ENCODE data around the gene ADAMTS17.
"Not testable (repeated sequence)": the region's sequence is repeated elsewhere in the genome, so short reads cannot be mapped to it uniquely, and the experiment has no call there.

The ADAMTS17 gene

DNA sequence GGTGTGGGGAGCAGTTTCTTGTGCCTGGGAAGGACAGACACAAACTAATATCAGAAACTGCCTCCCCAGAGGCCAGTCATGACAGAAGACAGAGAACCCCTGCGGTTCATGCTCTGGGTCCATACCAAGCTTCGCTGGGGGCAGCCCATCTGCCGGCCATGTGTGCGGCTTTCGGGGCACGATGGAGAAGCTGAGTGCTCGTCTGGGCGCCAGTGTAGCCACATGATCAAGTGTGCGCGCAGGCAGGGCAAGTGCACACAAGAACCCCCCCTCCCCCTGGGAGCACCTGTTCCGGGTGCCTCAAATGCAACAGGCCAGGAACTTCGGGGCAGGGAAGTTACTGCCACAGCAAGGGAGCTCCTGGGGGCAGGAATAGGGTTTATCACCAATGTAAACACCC lies 1.8 kb downstream of the ADAMTS17 start:
- no peak for DNase-seq

DNA sequence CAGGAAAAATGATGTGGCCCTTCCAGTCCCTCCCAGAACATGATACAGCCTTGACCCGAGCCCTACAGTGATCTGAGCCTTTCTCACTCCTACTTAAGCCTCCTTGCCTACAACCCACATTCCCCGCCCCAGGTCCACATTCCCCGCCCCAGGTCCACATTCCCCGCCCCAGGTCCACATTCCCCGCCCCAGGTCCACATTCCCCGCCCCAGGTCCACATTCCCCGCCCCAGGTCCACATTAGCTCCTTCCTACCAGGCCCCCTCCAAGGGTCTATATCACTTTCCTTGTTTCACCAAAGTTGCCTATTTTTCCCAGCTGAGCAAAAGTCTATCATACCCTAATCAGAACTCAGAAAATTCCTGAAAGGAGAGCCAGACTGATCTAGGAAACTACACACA lies 2.3 kb downstream of the ADAMTS17 start:
- DNase-seq: not testable (repeated sequence)

DNA sequence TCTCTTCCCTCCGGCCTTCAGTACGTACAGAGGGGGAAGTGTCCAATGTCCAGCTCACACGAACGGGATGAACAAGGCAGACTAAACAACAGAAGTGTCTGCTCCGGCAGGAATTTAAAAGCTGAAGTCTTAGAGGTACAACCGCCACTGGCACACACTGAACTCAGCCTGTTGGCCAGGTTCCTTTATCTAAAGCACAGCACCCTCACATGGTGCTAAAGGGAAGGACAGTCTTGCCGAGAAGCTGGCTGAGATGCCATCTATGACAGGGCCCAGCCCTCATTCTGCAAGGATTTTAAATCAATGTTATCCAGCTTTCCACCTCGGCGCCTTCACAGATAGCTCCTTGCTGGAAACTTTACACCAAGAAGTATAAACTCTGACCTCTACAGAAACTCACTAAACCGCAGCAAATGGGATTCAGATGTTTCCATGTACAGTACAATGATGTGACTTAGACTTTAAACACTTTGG lies 2.8 kb downstream of the ADAMTS17 start:
- no peak for DNase-seq

DNA sequence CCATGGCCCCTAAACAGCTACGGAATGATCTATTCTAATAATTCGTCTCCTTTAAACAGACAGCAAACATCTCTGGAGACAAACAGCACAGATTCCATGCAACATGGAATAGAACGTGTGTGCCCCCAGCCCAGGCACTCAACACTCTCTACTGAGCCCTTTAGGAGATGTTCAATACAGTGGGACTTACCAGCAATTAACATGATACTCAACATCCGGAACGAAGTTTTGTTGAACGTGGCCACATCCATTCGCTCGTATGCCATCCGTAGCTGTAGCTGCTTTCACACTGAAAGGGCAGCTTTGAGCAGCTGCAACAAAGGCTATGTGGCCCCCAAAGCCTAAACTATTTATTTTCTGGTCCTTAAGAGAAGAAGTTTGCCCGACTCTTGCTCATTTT lies 3.5 kb downstream of the ADAMTS17 start:
- no peak for DNase-seq

DNA sequence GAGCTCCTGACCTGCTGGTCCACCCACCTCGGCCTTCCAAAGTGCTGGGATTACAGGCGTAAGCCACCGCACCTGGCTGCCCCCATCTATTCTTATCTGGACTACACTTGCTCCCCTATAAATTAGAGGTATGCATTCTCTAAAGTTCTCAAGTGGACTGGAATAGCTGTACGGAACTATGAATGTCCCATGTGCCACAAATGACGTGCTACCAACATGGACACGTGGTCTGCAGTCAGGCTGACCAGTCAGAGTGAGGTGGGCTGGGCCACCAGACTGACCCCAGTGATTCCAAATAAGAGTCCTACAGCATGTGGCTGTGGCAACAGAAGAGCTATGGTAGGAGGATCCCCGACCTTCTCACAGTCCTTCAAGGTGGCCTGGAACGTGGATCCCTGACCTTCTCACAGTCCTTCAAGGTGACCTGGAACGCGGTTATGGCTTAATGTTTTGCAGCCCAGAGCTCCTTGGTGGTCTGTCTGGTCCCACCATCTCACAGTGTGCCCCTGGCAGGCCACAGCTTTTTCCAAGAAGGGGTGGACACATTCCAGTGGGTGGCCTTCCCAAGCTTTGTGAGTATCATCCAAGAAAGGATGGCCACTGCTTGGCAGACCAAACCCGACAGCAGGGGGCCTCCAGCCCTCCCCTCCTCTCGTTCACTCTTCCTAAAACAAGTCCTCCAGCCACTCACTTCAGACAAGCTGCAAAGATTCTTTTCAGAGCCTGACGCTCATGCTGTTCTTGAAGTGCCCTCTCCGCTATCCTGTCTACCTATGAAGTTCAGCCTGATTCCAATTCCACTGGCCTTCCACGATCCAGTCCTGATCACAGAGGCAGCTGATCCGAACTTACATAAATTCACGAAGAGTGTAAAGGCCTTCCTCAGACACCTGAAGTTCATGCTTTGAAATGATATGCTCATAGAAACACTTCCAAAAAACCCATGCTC lies 4.4 kb downstream of the ADAMTS17 start:
- no peak for DNase-seq

DNA sequence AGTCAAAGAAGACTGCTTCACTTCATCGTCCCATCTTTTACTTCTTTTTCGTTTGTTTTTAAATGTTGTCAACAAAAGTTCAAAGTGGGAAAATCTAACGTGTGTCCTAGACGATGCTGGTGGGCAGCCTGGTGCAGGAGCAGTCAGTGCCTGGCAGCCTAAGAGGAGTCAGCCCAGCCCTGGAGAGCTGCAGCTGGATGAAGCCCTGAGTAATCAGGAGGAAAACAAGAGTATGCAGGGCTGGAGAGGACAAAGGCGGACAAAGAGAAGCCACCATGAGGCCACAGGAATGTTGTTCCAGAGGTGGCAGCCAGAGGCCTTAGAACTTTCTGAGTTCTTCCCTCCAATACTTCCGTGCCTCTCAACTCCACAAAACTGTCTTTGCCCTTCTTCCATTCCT lies 5.7 kb downstream of the ADAMTS17 start:
- DNase-seq: no peak

DNA sequence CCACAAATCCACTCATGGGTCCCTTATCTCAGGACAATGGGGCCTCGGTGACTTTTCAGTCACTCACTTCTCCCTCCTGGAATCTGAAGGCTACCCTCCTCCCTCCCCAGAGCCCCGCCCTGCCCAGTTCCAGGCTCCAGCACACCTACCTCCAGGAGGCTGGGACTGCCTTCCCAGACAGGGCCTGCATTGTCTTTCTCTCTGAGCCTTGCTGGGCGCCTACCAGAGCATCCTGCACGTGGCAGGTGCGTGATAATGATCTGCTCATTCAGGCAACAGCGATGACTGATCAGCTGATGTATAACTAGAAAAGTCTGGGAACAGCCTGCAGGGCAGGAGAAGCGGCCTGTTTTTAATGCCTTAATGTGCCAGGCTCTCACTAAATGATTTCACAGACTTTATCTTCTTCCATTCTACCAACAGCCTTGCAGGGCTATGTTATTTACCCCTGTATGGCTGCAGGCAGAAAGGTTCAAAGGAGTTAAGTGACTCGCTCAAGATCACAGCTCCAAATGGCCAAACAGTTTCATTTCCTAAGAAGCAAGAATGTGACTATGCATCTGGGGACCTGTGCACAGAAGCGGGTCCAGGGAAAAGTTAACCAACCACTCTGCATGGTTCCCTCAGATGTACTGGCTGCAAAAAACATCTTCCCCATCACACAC lies 6.3 kb downstream of the ADAMTS17 start:
- DNase-seq: no peak

DNA sequence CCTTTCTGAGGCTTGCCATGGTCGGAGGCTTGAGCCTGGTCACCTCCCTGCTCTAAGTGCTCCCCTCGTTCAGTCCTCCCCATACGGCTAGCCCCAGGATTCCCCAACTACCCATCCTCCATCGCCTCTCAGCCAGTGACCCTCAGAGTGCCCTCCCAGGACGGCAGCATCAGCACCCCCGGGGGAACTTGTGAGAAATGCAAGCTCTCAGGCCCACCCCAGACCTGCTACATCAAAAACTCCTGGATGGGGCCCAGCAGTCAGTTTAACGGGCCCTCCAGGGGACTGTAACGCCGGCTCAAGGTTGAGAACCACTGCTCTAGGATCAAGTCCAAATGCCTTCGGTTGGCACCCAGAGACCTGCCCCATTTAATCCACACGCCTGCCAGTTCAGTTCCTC lies 6.9 kb downstream of the ADAMTS17 start:
- DNase-seq: no peak

DNA sequence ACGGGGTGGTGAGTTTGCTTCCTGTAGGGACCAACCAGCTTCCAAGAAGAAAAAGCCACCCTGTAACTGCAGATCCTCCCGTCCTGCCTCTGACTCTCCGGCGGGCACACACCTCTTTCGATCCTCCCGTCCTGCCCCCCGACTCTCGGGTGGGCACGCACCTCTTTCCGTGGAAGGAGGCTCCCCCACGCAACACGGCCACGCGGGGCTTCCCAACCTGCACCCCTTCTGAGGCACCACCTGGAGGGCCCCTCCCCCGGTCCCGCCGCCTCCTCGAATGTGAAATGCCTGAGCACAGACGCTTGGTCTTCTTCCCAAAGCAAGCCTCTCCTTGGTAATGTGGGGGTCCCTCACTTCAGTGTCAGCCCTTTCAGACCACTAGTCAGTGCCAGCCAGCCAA lies 7.3 kb downstream of the ADAMTS17 start:
- no peak for DNase-seq

DNA sequence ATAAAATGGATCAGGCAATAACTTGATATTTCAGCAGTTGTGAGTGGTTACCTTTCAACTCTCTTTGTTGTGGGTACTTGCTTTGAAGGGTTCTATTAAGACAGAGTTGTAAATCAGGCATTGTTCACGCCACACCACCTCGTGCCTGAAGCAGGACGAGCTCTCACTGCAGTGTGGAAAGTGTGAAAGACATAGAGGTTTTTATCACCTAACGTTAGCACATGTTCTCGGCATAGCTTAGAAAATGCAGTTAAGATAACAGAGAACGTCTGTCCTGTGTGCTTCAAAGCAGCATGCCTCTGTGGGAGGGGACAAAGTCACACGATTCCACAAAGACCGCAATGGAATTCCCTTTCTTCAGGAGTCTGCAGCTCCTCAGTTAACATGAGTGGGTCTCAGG lies 7.8 kb downstream of the ADAMTS17 start:
- no peak for DNase-seq

DNA sequence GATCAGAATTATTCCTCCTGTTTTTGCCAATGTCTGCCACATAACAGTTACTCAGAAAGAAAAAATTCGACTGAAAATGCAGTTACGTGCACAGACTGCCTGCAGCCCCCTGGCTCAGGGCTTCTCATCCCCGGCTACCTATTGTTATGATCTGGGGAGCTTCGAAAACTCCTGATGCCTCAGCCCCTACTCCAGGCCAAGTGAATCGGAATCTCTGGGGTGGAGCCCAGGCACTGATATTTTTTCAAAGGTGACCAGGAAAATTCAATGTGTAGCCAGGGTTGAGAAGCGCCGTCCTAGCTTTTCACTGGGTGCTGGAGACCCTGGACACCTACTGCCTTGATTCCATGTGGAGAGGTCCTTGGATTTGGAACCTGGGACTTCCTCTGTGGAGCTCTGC lies 8.5 kb downstream of the ADAMTS17 start:
- no peak for DNase-seq

DNA sequence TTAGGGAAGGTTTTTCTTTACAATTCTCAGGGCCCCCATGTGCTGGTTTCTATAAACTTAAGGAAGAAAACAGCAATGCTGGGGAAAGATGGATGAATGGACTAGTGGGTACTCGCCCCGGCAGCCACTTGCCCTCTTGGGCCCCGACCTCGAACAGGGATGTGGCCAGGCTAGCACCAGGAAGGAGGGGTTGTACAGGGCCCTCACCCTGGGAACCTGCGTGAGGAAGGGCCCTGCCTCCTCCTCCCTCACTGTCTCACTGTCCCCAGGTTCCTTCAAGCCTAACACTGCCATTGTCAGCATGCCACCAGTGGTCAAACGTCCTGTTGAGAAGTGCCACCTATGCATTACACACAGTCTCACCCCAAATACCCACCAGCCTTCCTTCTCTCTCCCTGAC lies 9.1 kb downstream of the ADAMTS17 start:
- no peak for DNase-seq

DNA sequence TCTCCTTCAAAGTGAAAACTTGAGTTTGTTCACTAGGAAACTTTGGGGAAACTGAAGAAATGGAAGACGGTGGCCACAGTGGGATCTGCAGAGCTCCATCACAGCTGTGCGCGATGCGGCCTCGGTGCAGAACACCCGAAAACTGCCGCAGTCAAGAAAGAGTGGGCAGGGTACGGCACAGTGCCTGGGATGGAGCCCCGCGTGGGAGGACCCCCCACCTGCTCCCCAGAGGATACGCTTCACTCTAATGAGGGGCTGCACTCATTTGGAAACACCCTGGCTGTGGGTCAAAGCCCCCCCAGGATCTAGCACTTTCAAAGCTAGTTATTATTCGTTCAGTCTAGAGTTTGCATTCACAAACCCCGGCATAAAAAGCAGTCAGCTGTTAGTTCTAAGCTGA lies 9.5 kb downstream of the ADAMTS17 start:
- no peak for DNase-seq

DNA sequence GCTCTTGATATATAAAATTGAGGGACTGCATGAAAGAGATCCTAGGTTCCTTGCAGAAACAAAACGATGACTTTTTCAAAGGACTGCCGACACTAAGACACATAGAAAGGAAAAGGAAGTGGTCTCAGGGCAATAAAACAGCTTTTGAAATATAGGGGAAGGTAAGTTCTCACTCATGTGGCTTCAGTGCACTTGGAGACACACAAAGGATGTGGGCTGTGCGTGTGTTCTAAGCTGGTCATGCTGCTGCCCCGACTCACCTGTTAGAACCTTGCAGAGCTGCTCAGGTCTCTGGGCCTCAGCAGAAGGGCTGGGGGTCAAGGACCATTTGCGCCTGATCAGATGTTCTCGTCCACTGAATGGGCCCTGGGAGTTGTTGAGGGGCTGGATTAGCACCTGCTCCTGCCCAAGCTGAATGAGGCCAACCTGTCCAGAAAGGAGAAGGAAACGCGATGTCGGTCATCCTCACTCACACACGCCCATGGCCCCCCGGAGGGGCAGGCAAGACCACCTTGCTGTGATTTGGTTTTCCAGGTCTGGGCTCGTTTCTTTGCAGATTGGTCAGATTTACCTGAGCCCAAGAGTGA lies 11.1 kb downstream of the ADAMTS17 start:
- no peak for DNase-seq

DNA sequence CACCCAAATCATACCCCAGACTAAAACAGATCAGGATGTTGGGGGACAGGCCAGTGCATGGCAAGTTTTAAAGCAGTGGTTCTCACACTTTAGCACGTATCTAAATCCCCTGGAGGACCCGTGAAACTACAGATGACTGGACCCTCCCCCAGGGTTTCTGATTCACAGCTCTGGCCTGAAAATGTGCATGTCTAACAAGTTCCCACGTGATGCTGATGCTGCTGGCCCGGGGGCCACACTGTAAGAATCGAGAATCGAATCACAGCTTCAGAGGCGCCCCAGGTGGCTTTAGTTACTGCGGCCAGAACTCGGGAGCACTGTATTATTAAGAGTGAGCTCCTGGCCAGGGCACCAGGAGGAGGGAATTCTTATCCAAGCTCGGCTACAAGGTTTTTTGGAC lies 11.6 kb downstream of the ADAMTS17 start:
- DNase-seq: no peak

DNA sequence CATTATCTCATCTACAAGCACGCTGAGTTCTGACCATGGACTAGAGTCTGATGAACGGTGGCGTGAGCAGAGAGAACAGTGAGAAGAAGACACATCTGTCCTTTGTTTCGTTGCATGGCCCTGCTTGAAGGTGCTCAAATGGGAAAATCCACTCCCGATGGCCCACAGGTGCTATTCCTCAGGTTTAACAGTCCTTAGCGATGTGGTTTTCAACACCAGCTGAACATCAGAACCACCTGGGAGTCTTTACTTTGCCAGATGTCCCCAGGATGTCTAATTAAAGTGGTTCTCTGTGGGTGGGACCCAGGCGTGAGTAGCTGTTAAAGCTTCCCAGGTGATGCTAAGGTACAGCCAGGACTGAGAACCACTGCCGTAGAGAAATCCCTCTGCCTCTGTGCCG lies 13.0 kb downstream of the ADAMTS17 start:
- DNase-seq: no peak

DNA sequence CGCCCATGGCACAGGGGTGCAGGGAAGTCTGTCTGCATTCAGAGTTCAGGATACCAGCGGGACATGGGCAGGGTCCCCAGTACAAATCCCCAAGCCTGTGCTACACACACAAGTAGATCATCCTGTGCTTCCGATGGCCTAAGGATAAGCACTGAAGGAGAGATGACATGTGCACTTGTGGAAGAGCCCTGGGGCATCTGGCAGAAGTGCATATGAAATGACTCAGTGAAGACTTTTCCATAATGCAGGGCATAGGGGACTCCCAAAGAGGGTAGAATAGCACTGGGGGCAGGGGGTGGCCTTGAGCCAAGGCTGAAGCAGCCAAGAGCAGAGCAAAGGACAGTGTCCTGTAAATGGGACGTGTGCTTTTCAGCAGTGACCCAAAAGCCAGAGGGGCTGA lies 22.9 kb downstream of the ADAMTS17 start:
- no peak for DNase-seq

DNA sequence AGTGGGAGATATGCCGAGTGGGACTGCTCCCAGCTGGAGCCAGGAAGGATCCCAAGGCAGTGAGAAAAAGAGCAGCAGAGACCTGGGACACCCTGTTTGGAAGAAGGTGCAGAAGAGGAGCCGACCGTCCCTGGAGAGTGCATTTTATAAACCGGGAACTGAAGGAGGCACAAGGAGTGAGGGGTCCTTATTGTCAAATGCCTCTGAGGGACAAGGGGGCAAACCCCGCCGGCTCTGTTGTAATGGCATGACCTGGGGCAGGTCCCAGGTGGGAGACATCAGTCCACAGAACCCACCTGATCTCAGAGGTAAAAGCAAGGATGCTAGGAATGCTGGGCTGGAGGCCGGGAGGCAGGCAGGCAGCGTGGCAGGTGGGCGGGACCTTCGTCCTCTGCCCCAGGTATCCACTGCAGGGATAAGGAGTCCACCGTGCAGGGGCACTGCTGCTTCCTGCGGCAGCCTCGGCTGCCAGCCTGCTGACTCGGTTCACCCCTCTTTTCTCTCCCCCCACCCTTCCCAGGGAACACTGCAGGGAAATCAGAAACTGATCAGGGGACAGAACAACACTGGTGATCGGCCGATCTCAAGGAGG lies 26.9 kb downstream of the ADAMTS17 start:
- DNase-seq: no peak

DNA sequence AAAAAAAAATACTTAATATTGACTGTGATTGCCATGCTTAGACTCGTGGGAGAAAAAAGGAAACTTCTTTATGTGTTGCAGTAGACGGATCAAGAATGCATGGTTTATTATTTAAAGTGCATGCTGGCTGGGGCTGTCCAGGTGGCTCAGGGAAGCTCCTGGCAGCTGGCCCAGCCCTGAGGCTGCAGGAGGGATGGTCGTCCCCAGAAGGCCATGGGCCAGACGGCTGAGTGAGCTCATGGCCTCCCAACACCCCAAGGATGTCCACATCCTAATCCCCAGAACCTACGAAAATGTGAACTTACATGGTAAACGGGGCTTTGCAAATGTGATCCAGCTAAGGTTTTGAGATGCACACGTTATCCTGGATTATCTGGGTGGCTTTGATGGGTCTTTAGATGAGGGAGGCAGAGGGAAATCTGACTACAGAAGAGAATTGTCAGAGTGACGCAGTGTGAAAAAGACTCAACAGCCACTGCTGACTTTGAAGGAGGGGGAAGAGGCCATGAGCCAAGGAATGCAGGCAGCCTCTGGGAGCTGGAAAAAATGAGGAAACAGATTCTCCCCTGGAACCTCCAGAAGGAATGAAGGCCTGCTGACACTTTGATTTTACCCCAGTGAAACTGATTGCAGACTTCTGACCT lies 29.8 kb downstream of the ADAMTS17 start:
- DNase-seq: no peak

DNA sequence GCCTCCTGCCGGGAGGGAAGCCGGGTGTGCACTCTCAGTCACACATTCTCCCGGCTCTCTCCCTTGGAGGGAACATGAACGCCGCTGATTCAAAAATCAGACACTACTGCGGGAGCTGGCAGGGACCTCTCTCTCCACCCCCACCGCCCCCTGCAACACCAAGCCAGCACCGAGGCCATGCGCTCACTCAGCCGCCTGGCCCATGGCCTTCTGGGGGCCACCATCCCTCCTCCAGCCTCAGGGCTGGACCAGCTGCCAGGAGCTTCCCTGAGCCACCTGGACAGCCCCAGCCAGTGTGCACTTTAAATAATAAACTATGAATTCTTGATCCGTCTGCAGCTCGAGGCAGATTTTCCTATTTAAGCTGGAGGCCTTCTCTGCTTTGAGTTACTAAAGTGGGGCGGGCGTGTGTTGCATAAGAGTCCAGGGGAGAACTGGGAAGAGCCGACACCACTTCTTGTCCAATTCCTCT lies 30.6 kb downstream of the ADAMTS17 start:
- DNase-seq: no peak

DNA sequence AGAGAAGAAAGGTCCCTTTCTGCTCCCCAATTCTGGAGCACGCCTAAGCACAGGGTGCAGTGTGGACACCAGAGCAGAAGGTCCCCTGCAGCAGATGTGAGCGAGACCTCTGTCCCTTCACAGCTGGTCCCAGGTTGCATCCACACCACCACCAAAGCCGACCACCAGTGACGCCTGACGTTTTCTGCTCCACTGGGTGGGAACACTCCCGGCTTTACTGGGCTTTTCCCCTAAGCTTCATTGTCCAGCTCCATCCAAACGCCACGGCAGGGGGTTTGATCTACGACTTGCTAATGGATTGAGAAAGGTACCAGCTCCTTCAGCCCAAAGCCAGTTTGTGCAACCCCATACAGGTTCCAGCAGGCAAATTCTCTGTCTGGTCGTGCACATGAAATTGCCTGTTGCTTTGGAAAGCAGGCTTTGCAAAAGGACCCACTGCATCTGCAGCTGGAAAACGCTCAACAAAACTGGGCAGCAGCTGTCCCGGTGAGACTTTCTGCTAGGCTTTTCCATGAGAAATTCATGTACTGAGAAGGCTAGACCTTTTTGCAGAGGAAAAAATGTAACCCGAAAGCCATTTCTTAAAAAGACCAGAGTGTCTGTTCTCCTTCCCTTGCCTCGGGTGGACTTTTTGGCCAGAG lies 31.1 kb downstream of the ADAMTS17 start:
- no peak for DNase-seq

DNA sequence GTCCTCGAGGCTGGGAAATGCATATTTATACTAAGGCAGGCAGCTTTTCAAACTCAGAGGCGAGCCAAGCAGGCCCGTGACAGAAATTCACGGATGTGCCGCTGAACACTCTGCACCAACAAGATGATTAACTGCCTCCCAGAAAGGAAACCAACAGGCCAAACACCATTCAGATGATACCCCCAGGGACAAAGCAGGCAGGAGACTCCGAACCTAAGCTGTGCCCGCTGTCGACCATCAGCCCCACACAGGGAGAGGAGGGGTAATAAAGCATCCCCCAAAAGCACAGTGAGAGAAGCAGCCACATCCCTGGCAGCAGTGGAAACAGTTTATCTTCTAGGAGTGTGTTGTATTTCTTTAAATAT lies 31.8 kb downstream of the ADAMTS17 start:
- no peak for DNase-seq
